ENCODE measurements around the gene SOX18. TPM values are rescaled to one million over a fixed set of nuclear protein-coding genes. Genes with fewer than 3 reads are reported as not detected.

The SOX18 gene
- total RNA-seq, 4 donors from 2014 or later, result 5.6 to 19.0 (median 12.8) TPM

DNA sequence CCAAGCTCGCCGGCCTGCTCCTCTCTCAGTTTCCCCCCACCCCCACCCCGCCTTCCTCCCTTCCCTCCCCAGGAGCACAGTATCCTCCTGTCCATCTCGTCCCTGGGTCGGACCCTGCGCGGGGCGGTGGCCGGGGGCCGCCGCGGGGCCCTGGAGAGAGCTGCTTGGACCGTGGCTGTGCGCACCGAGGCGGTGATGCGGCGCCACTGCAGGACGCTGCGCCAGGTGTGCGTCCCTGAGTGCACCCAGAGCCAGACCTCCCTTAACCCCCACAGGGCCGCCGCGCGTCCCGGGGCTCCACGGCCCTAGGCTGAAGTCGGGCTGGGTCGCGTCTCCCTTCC, 11.2 kb downstream of the SOX18 start:
- DNase-seq (ENCODE audit: extremely low spot score), result no peak
- H3K27ac ChIP-seq (replicated peaks in 1 of 4), result peak overlapping the region in 2 of 4 donors; percentile 53 to 70
- H3K27me3 ChIP-seq, result peaks cover 3 to 82% (median 61%) of the 10 kb centered on the region in 4 donors
- TF ChIP-seq POLR2A (IDR thresholded peaks at IDR 0.05; ENCODE audit: low read depth) (no peak), EP300 (IDR thresholded peaks at IDR 0.05) (no peak), POLR2AphosphoS5 (IDR thresholded peaks at IDR 0.05) (no peak)
- TF ChIP-seq, protein P1, sequence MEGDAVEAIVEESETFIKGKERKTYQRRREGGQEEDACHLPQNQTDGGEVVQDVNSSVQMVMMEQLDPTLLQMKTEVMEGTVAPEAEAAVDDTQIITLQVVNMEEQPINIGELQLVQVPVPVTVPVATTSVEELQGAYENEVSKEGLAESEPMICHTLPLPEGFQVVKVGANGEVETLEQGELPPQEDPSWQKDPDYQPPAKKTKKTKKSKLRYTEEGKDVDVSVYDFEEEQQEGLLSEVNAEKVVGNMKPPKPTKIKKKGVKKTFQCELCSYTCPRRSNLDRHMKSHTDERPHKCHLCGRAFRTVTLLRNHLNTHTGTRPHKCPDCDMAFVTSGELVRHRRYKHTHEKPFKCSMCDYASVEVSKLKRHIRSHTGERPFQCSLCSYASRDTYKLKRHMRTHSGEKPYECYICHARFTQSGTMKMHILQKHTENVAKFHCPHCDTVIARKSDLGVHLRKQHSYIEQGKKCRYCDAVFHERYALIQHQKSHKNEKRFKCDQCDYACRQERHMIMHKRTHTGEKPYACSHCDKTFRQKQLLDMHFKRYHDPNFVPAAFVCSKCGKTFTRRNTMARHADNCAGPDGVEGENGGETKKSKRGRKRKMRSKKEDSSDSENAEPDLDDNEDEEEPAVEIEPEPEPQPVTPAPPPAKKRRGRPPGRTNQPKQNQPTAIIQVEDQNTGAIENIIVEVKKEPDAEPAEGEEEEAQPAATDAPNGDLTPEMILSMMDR (IDR thresholded peaks at IDR 0.05), result no peak
- H3K9me3 ChIP-seq, result no peaks in the 10 kb centered on the region
- peak overlapping the region; percentile 51 to 60 (median 56) for H3K4me3 ChIP-seq
- intact Hi-C loops (cut with DNase I), result no loop called here
- no CpG with 5 or more reads among the region's 30 CpGs for WGBS
- peaks cover 37 to 55% (median 53%) of the 10 kb centered on the region in 4 donors for H3K4me1 ChIP-seq
- H3K36me3 ChIP-seq, result peaks cover 6 to 27% (median 21%) of the 10 kb centered on the region in 4 donors

DNA sequence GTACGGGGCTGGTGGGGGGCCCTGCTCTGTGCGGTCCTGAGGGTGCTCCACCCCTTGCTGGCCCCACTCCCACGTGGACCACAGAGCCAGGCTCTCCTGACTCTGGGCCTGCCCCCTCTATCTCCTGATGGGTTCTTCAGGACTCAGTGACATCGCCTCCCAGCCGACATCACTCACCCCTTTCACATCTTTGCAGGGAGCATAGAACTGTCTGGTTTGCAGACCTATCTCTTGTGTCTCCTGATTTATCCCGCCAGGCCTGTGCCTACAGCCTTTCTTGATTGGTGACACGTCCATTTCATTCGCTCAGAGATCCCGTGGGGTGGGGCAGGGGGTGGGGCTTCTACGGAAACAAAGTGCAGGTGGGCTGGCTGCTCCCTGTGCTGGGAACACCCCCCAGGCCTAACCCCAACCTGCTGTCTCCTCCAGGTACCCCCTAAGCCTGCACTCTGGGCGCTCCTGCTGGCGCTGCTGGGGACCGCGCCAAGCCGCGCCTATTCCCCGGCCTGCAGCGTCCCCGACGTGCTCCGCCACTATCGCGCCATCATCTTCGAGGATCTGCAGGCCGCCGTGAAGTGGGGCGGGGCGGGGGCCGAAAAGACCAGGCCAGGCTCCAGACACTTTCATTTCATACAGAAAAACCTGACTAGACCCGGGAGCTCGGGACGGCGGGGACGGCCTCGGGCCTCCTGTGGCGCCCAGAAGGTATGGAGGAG, 11.8 kb downstream of the SOX18 start:
- TF ChIP-seq, protein P1 (IDR thresholded peaks at IDR 0.05), result no peak
- TF ChIP-seq POLR2AphosphoS5 (IDR thresholded peaks at IDR 0.05), result no peak
- TF ChIP-seq POLR2A (IDR thresholded peaks at IDR 0.05; ENCODE audit: low read depth), result no peak
- no peak for TF ChIP-seq EP300 (IDR thresholded peaks at IDR 0.05)
- no peak for DNase-seq (ENCODE audit: extremely low spot score)
- Histone ChIP-seq H3K27me3 (peaks cover 3 to 76% (median 61%) of the 10 kb centered on the region in 4 donors), H3K9me3 (no peaks in the 10 kb centered on the region), H3K4me1 (peaks cover 37 to 55% (median 53%) of the 10 kb centered on the region in 4 donors), H3K4me3 (peak overlapping the region; percentile 51 to 60 (median 56)), H3K36me3 (peaks cover 6 to 32% (median 27%) of the 10 kb centered on the region in 4 donors), H3K27ac (replicated peaks in 1 of 4) (no peak overlapping the region)
- WGBS, result 19% methylated on average over 17 of the region's 36 CpGs
- intact Hi-C loops (cut with DNase I), result no loop called here

DNA sequence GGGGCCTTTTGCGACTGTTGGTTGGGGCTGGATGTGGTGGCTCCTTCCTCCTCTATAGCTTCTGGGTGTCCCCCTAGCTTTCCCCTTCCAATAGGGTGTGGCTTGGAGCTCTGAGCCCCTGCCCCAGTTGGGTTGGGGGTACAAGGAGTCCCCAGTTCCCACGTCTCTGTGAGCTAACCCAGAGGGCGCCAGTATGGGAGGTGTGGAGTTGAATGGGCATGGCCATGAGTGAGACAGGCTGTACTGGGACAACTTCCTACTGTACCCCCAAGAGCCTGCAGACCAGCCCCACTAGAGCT, 12.3 kb downstream of the SOX18 start:
- H3K36me3 ChIP-seq, result peaks cover 10 to 37% (median 32%) of the 10 kb centered on the region in 4 donors
- H3K9me3 ChIP-seq, result no peaks in the 10 kb centered on the region
- no peak overlapping the region for H3K27ac ChIP-seq (replicated peaks in 1 of 4)
- peaks cover 34 to 51% (median 48%) of the 10 kb centered on the region in 4 donors for H3K4me1 ChIP-seq
- no peak for DNase-seq (ENCODE audit: extremely low spot score)
- H3K4me3 ChIP-seq, result no peak overlapping the region
- 67% methylated on average over 2 of the region's 3 CpGs for WGBS
- TF ChIP-seq POLR2AphosphoS5 (IDR thresholded peaks at IDR 0.05) (no peak), POLR2A (IDR thresholded peaks at IDR 0.05; ENCODE audit: low read depth) (no peak), EP300 (IDR thresholded peaks at IDR 0.05) (no peak)
- TF ChIP-seq, protein P1 (IDR thresholded peaks at IDR 0.05), result no peak
- intact Hi-C loops (cut with DNase I), result no loop called here
- peaks cover 3 to 71% (median 57%) of the 10 kb centered on the region in 4 donors for H3K27me3 ChIP-seq

DNA sequence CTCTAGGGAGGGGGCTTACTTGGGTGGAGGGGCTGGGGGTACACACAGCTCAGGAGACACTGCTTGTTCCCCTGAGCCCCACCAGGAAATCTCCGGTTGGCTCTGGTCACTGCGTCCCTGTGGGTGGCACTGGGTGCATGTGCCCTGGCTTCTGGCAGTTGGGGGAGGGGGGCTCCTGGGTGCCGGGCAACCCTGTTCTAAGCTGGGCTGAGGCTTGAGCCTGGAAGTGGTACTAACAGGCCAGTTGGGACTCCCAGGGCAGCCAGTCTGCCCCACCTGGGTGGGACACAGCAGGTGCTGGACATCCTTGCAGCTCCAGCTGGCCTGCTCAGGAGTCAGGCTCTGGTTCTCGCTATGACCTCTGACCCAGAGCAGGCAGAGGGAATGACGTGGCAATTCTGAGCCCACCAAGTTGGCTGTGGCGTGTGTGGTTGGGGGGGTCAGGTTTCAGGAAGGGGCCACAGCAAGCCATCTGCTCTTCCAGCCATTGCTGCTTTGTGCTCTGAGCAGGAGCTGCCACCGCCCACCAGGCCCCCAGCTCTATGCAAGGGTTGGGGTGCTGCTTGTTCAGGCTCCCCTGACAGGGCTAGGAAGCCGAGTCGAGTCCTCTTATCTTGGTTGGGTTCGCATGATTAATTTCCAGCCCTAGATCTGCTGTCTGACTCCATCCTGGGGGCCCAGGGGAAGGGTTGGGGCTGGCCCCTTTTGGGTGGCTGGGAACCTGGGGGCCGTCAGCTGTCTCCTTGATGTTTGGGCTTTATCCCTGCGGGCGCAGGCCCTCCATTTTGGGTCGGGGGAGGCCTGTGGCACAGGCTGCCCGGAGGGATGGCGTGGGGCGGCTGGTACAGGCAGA, 12.9 kb downstream of the SOX18 start:
- TF ChIP-seq POLR2A (IDR thresholded peaks at IDR 0.05; ENCODE audit: low read depth) (no peak), POLR2AphosphoS5 (IDR thresholded peaks at IDR 0.05) (no peak), EP300 (IDR thresholded peaks at IDR 0.05) (no peak)
- TF ChIP-seq, protein P1 (IDR thresholded peaks at IDR 0.05), result no peak
- 63% methylated on average over 4 of the region's 17 CpGs for WGBS
- no peak overlapping the region for H3K4me3 ChIP-seq
- no peaks in the 10 kb centered on the region for H3K9me3 ChIP-seq
- peaks cover 16 to 43% (median 38%) of the 10 kb centered on the region in 4 donors for H3K36me3 ChIP-seq
- H3K27ac ChIP-seq (replicated peaks in 1 of 4), result no peak overlapping the region
- H3K27me3 ChIP-seq, result peaks cover 3 to 65% (median 51%) of the 10 kb centered on the region in 4 donors
- intact Hi-C loops (cut with DNase I), result no loop called here
- H3K4me1 ChIP-seq, result peaks cover 29 to 45% (median 42%) of the 10 kb centered on the region in 4 donors
- DNase-seq (ENCODE audit: extremely low spot score), result no peak
